ENCODE measurements around the gene ATP9A. TPM values are rescaled to one million over a fixed set of nuclear protein-coding genes. Genes with fewer than 3 reads are reported as not detected.
A peak's percentile ranks its signal among the peaks of the same experiment; 100 is the strongest.

The ATP9A gene
- total and polyA plus RNA-seq, 2 of the 4 experiments (the other 2 are of a cell fraction), result 10.6 to 22.4 TPM

DNA sequence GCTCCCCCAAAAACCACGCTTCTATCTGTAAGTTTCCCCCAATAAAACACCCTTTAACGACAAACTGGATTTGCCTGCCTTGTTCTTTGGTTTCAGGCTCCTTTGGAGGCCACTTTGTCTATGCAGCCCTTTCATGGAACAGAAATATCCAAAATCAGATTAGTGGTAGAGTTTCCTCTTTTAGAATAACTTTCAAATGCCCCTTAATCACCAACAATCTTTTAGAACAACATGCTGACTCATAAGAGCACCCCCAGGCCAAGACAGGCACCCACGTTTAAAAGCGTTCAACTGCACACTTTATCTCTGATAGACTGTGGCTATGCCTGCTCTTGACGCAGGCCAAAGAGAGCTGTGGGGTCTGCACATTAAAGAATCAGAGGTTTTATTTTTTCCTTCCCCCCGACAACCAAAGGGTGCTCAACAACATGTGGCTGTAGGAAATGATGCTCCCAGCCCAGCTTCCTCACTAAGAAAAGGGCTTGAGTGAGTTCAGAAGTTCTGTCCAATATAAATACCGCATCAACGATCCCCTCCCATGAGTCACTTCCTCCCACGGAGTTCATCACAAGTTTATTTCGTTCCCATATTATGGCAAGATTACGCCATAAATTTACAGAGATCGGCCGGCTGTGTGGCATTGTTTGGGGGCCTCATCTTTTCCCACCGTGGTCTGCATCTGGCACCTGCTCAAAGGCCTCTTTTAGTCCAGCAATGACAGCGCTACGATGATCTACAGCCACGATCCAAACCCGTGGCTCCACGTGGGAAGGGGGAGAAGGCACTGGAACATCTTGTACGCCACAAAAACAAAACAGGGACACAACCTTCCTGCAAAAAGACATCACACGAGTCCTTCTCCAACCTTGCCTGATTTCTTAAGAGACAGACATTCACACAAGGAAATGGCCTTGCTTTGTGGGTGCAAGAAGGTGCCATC is 136.9 kb downstream of the ATP9A start:
- peak overlapping the region; percentile 74 for H2BK5ac ChIP-seq (ENCODE audit: low read depth, low read length, poor library complexity, severe bottlenecking)
- peak overlapping the region; percentile 79 for H3K4me2 ChIP-seq (ENCODE audit: low read depth, low read length)
- BruUV-seq (replicated peaks), result no TSS peak
- peak overlapping the region; percentile 42 for H4K5ac ChIP-seq (ENCODE audit: low read depth, low read length)
- 0 out of 2 replicates have a peak overlapping the region, but pooled peaks have one; percentile 3 for H3K9ac ChIP-seq (ENCODE audit: low read depth, low read length)
- H3K36me3 ChIP-seq (ENCODE audit: control insufficient read depth, insufficient read depth, low read length), result peaks cover 4% of the 10 kb centered on the region
- peaks cover 36% of the 10 kb centered on the region for H3K9me1 ChIP-seq (ENCODE audit: insufficient read depth, low read length)
- H3K56ac ChIP-seq (ENCODE audit: extremely low read depth, insufficient read depth, low read length), result peak overlapping the region; percentile 65; the same call in 1 of the 2 replicates
- 23% methylated on average over 6 of the region's 21 CpGs; no CpG with 5 or more reads in 1 of the 2 experiments for WGBS, 2 experiments (ENCODE audit: extremely low coverage in 2 of 2, insufficient read length in 1 of 2)
- peak overlapping the region; percentile 87 for H2BK20ac ChIP-seq (ENCODE audit: low read depth, low read length)
- peak overlapping the region; percentile 67 for H2AFZ ChIP-seq (replicated peaks; ENCODE audit: low read length, poor library complexity)
- dilution Hi-C loops (cut with HindIII; ENCODE audit: low sequenced_read_pairs, unreplicated experiment) (no loop called here), in situ Hi-C loops (cut with MboI; ENCODE audit: low sequenced_read_pairs) (no loop called here), intact Hi-C loops (cut with micrococcal nuclease) (no loop called here)
- DNase-seq (peak; percentile 99), ATAC-seq (ENCODE audit: low read depth) (peak; percentile 95)
- peaks cover 14% of the 10 kb centered on the region for H3K4me1 ChIP-seq (ENCODE audit: control insufficient read depth, insufficient read depth, low read length)
- H2BK120ac ChIP-seq (ENCODE audit: low read depth, low read length), result peak overlapping the region; percentile 89
- no peaks in the 10 kb centered on the region; the same call in 1 of the 2 replicates for H4K20me1 ChIP-seq (ENCODE audit: insufficient read depth, low read length)
- ChIA-PET POLR2A (ENCODE audit: unreplicated experiment) (interaction anchor here (0.6 kb wide), 1 partner anchor 111 kb away, joined by 3 read pairs; no protein-coding TSS in a partner anchor), CTCF (no interaction called here)
- H3K27me3 ChIP-seq (ENCODE audit: control insufficient read depth, insufficient read depth, low read length), result no peaks in the 10 kb centered on the region
- no peak overlapping the region for H3K4me3 ChIP-seq (ENCODE audit: insufficient read depth, low read depth, low read length)
- peak overlapping the region; percentile 92 for H4K91ac ChIP-seq (ENCODE audit: insufficient read depth, low read depth, low read length)
- peak overlapping the region; percentile 98 for H2AK5ac ChIP-seq (ENCODE audit: low read depth, low read length)
- no peaks in the 10 kb centered on the region for H3K9me3 ChIP-seq (ENCODE audit: control insufficient read depth, insufficient read depth, low read length)
- H4K8ac ChIP-seq (ENCODE audit: low read depth in 2 of 2, low read length in 2 of 2), result peak overlapping the region; percentile 31 to 83
- H3K79me1 ChIP-seq (ENCODE audit: low read depth in 1 of 2, low read length in 2 of 2), result peaks cover 11 to 44% of the 10 kb centered on the region in 2 experiments; a peak in 3 of 4 replicates
- peak overlapping the region; percentile 96 for H3K4ac ChIP-seq (ENCODE audit: low read depth, low read length)
- H3K18ac ChIP-seq (ENCODE audit: low read depth, low read length), result peak overlapping the region; percentile 85
- peak overlapping the region; percentile 83 for H2BK15ac ChIP-seq (ENCODE audit: low read depth, low read length)
- peak overlapping the region; percentile 88; the same call in 1 of the 2 replicates for H3K23ac ChIP-seq (ENCODE audit: low read depth, low read length)
- peak overlapping the region; percentile 68 for H2AK9ac ChIP-seq (replicated peaks; ENCODE audit: low read depth, low read length, poor library complexity)
- peak overlapping the region; percentile 82 for H3K14ac ChIP-seq (replicated peaks; ENCODE audit: low read depth, low read length)
- H3K27ac ChIP-seq (ENCODE audit: insufficient read depth, low read length), result peak overlapping the region; percentile 90
- 0 out of 2 replicates have a peak, but pooled peaks have one; percentile 13 for TF ChIP-seq MAFK (IDR thresholded peaks at IDR 0.05; ENCODE audit: low read depth, low read length)
- no peak for TF ChIP-seq RFX5 (IDR thresholded peaks at IDR 0.05; ENCODE audit: low read depth, low read length)
- TF ChIP-seq RAD21 (IDR thresholded peaks at IDR 0.05; ENCODE audit: low read length), result no peak
- peak; percentile 27; the same call in 1 of the 2 replicates for TF ChIP-seq BHLHE40 (IDR thresholded peaks at IDR 0.05; ENCODE audit: low read depth, low read length)
- TF ChIP-seq SMC3 (IDR thresholded peaks at IDR 0.05; ENCODE audit: low read depth, low read length), result 0 out of 2 replicates have a peak, but pooled peaks have one; percentile 3
- TF ChIP-seq USF2 (IDR thresholded peaks at IDR 0.05; ENCODE audit: low read depth, low read length), result peak; percentile 43
- peak; percentile 96 for TF ChIP-seq CEBPB (IDR thresholded peaks at IDR 0.05; ENCODE audit: low read depth, low read length)
- TF ChIP-seq NFE2L2 (IDR thresholded peaks at IDR 0.05; ENCODE audit: low read depth, low read length), result peak; percentile 64
- peak; percentile 65; the same call in 1 of the 2 replicates for TF ChIP-seq MXI1 (IDR thresholded peaks at IDR 0.05; ENCODE audit: borderline replicate concordance, low read depth, low read length)
- TF ChIP-seq, protein P1, sequence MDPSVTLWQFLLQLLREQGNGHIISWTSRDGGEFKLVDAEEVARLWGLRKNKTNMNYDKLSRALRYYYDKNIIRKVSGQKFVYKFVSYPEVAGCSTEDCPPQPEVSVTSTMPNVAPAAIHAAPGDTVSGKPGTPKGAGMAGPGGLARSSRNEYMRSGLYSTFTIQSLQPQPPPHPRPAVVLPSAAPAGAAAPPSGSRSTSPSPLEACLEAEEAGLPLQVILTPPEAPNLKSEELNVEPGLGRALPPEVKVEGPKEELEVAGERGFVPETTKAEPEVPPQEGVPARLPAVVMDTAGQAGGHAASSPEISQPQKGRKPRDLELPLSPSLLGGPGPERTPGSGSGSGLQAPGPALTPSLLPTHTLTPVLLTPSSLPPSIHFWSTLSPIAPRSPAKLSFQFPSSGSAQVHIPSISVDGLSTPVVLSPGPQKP (IDR thresholded peaks at IDR 0.05; ENCODE audit: borderline replicate concordance, low read depth, low read length), result no peak
- TF ChIP-seq, protein P2, sequence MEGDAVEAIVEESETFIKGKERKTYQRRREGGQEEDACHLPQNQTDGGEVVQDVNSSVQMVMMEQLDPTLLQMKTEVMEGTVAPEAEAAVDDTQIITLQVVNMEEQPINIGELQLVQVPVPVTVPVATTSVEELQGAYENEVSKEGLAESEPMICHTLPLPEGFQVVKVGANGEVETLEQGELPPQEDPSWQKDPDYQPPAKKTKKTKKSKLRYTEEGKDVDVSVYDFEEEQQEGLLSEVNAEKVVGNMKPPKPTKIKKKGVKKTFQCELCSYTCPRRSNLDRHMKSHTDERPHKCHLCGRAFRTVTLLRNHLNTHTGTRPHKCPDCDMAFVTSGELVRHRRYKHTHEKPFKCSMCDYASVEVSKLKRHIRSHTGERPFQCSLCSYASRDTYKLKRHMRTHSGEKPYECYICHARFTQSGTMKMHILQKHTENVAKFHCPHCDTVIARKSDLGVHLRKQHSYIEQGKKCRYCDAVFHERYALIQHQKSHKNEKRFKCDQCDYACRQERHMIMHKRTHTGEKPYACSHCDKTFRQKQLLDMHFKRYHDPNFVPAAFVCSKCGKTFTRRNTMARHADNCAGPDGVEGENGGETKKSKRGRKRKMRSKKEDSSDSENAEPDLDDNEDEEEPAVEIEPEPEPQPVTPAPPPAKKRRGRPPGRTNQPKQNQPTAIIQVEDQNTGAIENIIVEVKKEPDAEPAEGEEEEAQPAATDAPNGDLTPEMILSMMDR (conservative IDR thresholded peaks at IDR 0.05; ENCODE audit: low read depth, low read length), result no peak
- 0 out of 2 replicates have a peak, but pooled peaks have one; percentile 30 for TF ChIP-seq MAZ (IDR thresholded peaks at IDR 0.05; ENCODE audit: borderline replicate concordance, low read depth, low read length)
